PC-3 (cell line): ENCODE data around the gene PNCK. TPM values are rescaled to one million over a fixed set of nuclear protein-coding genes. Genes with fewer than 3 reads are reported as not detected.

Source experiments
- ATAC-seq: fragments of 200-7000 bp; cut with Tn5 transposase; 2 replicates; pipeline ENCODE4 v1.9.1; 2020; ENCODE audit warnings: mild to moderate bottlenecking, moderate library complexity
- BruUV-seq: library from RNA; stranded (reverse); fragments of 400-500 nt; replicated peaks from 2 replicates; lab custom pipeline; 2021; lab: Mats Ljungman, UMichigan
- CTCF ChIA-PET: fragments of 300-600 bp; sonication (Branson Sonifier 250); formaldehyde crosslinking; loops from one replicate; lab custom pipeline; 2022; ENCODE audit warnings: antibody characterized with exemption; lab: Charles Lee
- POLR2A ChIA-PET: fragments of 300-600 bp; sonication (Branson Sonifier 250); formaldehyde crosslinking; loops from one replicate; lab custom pipeline; 2022; ENCODE audit warnings: antibody characterized with exemption; ENCODE audit not compliant: unreplicated experiment; lab: Charles Lee
- DNase-seq: peaks from one replicate; pipeline ENCODE4 v3.0.0-alpha.2; 2015
- H2AFZ ChIP-seq: fragments of 300-600 bp; sonication (generic); 2 replicates; pipeline ENCODE4 v1.6.0; 2016; ENCODE audit warnings: antibody characterized with exemption, low read length
- H3F3A ChIP-seq: fragments of 300-600 bp; sonication (generic); one replicate; pipeline ENCODE4 v1.6.0; 2017; ENCODE audit warnings: antibody characterized with exemption, low read length, control low read depth, mild to moderate bottlenecking; ENCODE audit not compliant: unreplicated experiment
- H3K27ac ChIP-seq: fragments of 300-600 bp; sonication (generic); 2 replicates; pipeline ENCODE4 v1.5.1; 2016; ENCODE audit warnings: mild to moderate bottlenecking, low read length
- H3K27me3 ChIP-seq: fragments of 300-600 bp; sonication (generic); 2 replicates; pipeline ENCODE4 v1.6.1; 2016; ENCODE audit warnings: low read length, mixed read lengths
- H3K36me3 ChIP-seq: fragments of 300-600 bp; sonication (generic); 2 replicates; pipeline ENCODE4 v1.6.1; 2016; ENCODE audit warnings: low read depth, mixed run types, low read length, mixed read lengths
- H3K4me1 ChIP-seq: fragments of 300-600 bp; sonication (generic); 2 replicates; pipeline ENCODE4 v1.5.1; 2016; ENCODE audit warnings: low read length; ENCODE audit not compliant: insufficient read depth
- H3K4me2 ChIP-seq: fragments of 300-600 bp; sonication (generic); 2 replicates; pipeline ENCODE4 v1.6.0; 2016; ENCODE audit warnings: low read length
- H3K4me3 ChIP-seq: fragments of 300-600 bp; sonication (generic); 2 replicates; pipeline ENCODE4 v1.5.1; 2016; ENCODE audit warnings: mild to moderate bottlenecking, low read length, mixed read lengths
- H3K79me2 ChIP-seq: fragments of 300-600 bp; sonication (generic); 2 replicates; pipeline ENCODE4 v1.6.1; 2017; ENCODE audit warnings: low read length, mixed read lengths
- H3K9ac ChIP-seq: fragments of 300-600 bp; sonication (generic); 2 replicates; pipeline ENCODE4 v1.6.0; 2016; ENCODE audit warnings: mild to moderate bottlenecking, low read length
- H3K9me2 ChIP-seq: fragments of 300-600 bp; sonication (generic); replicated peaks from 2 replicates; pipeline ENCODE4 v1.6.1; 2016; ENCODE audit warnings: mixed run types, low read length, mixed read lengths
- H3K9me3 ChIP-seq: fragments of 300-600 bp; sonication (generic); 2 replicates; pipeline ENCODE4 v1.6.1; 2016; ENCODE audit warnings: low read length, mixed read lengths
- H4K20me1 ChIP-seq: fragments of 300-600 bp; sonication (generic); 2 replicates; pipeline ENCODE4 v1.6.1; 2016; ENCODE audit warnings: low read length, mixed read lengths
- CTCF ChIP-seq: fragments of 300-600 bp; sonication (generic); conservative IDR thresholded peaks from 2 replicates; pipeline ENCODE4 v1.5.1; 2017; ENCODE audit warnings: antibody characterized with exemption, low read depth, mild to moderate bottlenecking, low read length
- EZH2 ChIP-seq: fragments of 300-600 bp; sonication (generic); IDR thresholded peaks from one replicate; pipeline ENCODE4 v1.6.1; 2017; ENCODE audit warnings: antibody characterized with exemption, mild to moderate bottlenecking, low read length; ENCODE audit not compliant: unreplicated experiment
- EZH2phosphoT487 ChIP-seq: fragments of 300-600 bp; sonication (generic); IDR thresholded peaks from 2 replicates; pipeline ENCODE4 v1.6.1; 2018; ENCODE audit warnings: mild to moderate bottlenecking, antibody characterized with exemption, low read length, borderline replicate concordance
- intact Hi-C: fragments of 100-400 bp; cut with micrococcal nuclease; formaldehyde crosslinking; loops from 2 replicates; pipeline ENCODE4 v1.9.0; 2023
- total RNA-seq: library from RNA; depleted of rRNA; stranded (reverse); fragments of >200 nt; gene quantifications from 2 replicates; pipeline ENCODE4 v1.2.3, GENCODE V29; 2014

Gene PNCK
- total RNA-seq, 1 experiment from 2014 or later, result 1.0 TPM

- ATAC-seq, result peak; percentile 26
- POLR2A ChIA-PET, result no interaction called here
- H3F3A ChIP-seq, result no peaks in the 10 kb centered on the region
Observed at GRCh38 chrX:153667281-153667955, 6.2 kb downstream of the PNCK start.

GRCh38 chrX:153665726-153666306 is 7.8 kb downstream of the PNCK start:
- H3K4me2 ChIP-seq, result no peak overlapping the region
- no peak overlapping the region for H2AFZ ChIP-seq
- no peak overlapping the region for H3K4me3 ChIP-seq
- DNase-seq, result no peak
- TF ChIP-seq EZH2, result no peak
- no peak for TF ChIP-seq CTCF
- TF ChIP-seq EZH2phosphoT487, result no peak
- H3K9me2 ChIP-seq, result no peaks in the 10 kb centered on the region
- CTCF ChIA-PET, result no interaction called here
- POLR2A ChIA-PET, result no interaction called here
- H3K9me3 ChIP-seq, result no peaks in the 10 kb centered on the region
- ATAC-seq, result no peak
- H3K4me1 ChIP-seq, result no peaks in the 10 kb centered on the region
- no peaks in the 10 kb centered on the region for H3K36me3 ChIP-seq
- H4K20me1 ChIP-seq, result no peaks in the 10 kb centered on the region
- H3K27ac ChIP-seq, result no peak overlapping the region
- no peaks in the 10 kb centered on the region for H3F3A ChIP-seq
- intact Hi-C loops, result loop anchor here (5.0 kb wide), 1 partner anchor 129 kb away; no protein-coding TSS in a partner anchor
- no TSS peak for BruUV-seq
- no peak overlapping the region for H3K9ac ChIP-seq
- H3K27me3 ChIP-seq, result 0 out of 2 replicates have a peak, but pooled peaks cover 2% of the 10 kb centered on the region
- H3K79me2 ChIP-seq, result no peaks in the 10 kb centered on the region

More at GRCh38 chrX:153667281-153667955, 6.2 kb downstream of the PNCK start:
- intact Hi-C loops, result loop anchor here (5.0 kb wide), 1 partner anchor 130 kb away; no protein-coding TSS in a partner anchor
- H3K4me1 ChIP-seq, result no peaks in the 10 kb centered on the region
- no peak overlapping the region for H3K9ac ChIP-seq
- H3K36me3 ChIP-seq, result no peaks in the 10 kb centered on the region
- no peaks in the 10 kb centered on the region for H3K27me3 ChIP-seq
- TF ChIP-seq EZH2phosphoT487 (no peak), EZH2 (no peak), CTCF (no peak)
- no peaks in the 10 kb centered on the region for H3K9me2 ChIP-seq
- H3K9me3 ChIP-seq, result no peaks in the 10 kb centered on the region
- CTCF ChIA-PET, result interaction anchor here (1.0 to 1.7 kb wide), 6 partner anchors 10 to 128 kb away, joined by 3 to 9 read pairs (median 6); partner anchors contain the start of gene CCNQ
- peak overlapping the region; percentile 67 for H3K4me2 ChIP-seq
- peak overlapping the region; percentile 64; the same call in 1 of the 2 replicates for H2AFZ ChIP-seq
- H3K79me2 ChIP-seq, result no peaks in the 10 kb centered on the region
- BruUV-seq, result no TSS peak
- no peak for DNase-seq
- peak overlapping the region; percentile 41; the same call in 1 of the 2 replicates for H3K4me3 ChIP-seq
- H3K27ac ChIP-seq, result no peak overlapping the region
- no peaks in the 10 kb centered on the region for H4K20me1 ChIP-seq

DNA sequence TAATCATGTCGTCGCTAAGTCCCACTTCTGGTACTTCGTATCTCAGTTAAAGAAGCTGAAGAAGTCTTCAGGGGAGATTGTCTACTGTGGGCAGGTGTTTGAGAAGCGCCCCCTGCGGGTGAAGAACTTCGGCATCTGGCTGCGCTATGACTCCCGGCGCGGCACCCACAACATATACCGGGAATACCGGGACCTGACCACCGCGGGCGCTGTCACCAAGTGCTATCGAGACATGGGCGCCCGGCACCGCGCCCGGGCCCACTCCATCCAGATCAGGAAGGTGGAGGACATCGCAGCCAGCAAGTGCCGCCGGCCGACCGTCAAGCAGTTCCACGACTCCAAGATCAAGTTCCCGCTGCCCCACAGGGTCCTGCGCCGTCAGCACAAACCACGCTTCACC is 11.3 kb downstream of the PNCK start:
- ChIA-PET POLR2A (no interaction called here), CTCF (no interaction called here)
- Histone ChIP-seq H3K4me1 (no peaks in the 10 kb centered on the region), H3K79me2 (no peaks in the 10 kb centered on the region), H3K27ac (no peak overlapping the region), H3K27me3 (0 out of 2 replicates have a peak, but pooled peaks cover 2% of the 10 kb centered on the region), H2AFZ (no peak overlapping the region), H3F3A (no peaks in the 10 kb centered on the region), H3K9me3 (no peaks in the 10 kb centered on the region), H3K9me2 (no peaks in the 10 kb centered on the region), H4K20me1 (no peaks in the 10 kb centered on the region), H3K9ac (no peak overlapping the region), H3K36me3 (no peaks in the 10 kb centered on the region), H3K4me2 (no peak overlapping the region), H3K4me3 (no peak overlapping the region)
- no TSS peak for BruUV-seq
- ATAC-seq (no peak), DNase-seq (no peak)
- intact Hi-C loops, result no loop called here
- TF ChIP-seq CTCF (no peak; the same call in 1 of the 2 replicates), EZH2 (no peak), EZH2phosphoT487 (no peak)
